IMR-90 (cell line): ENCODE results near the gene PSPH. TPM values are rescaled to one million over a fixed set of nuclear protein-coding genes. Genes with fewer than 3 reads are reported as not detected.

Source experiments
- ATAC-seq: fragments of 200-7000 bp; cut with Tn5 transposase; 2 replicates; pipeline ENCODE4 v1.9.1; 2020; ENCODE audit warnings: low read depth, mild to moderate bottlenecking, moderate library complexity
- BruUV-seq: library from RNA; stranded (reverse); fragments of 400-500 nt; replicated peaks from 2 replicates; lab custom pipeline; 2021; lab: Mats Ljungman, UMichigan
- CTCF ChIA-PET: fragments of 300-600 bp; formaldehyde crosslinking; extraction: SDS; loops from one replicate; lab custom pipeline; 2021; ENCODE audit warnings: antibody characterized with exemption; lab: Yijun Ruan, JAX
- POLR2A ChIA-PET: fragments of 300-600 bp; sonication (Branson Sonifier 250); formaldehyde crosslinking; loops from one replicate; lab custom pipeline; 2022; ENCODE audit warnings: antibody characterized with exemption; ENCODE audit not compliant: unreplicated experiment; lab: Charles Lee
- DNase-seq: peaks from one replicate; pipeline ENCODE4 v3.0.0; 2013
- H2AFZ ChIP-seq: replicated peaks from 2 replicates; pipeline ENCODE3; 2013; ENCODE audit warnings: low read length, mild to moderate bottlenecking; ENCODE audit not compliant: poor library complexity
- H2AK5ac ChIP-seq: 2 replicates; pipeline ENCODE4 v1.6.1; 2013; ENCODE audit warnings: low read depth, low read length, inconsistent platforms
- H2AK9ac ChIP-seq: replicated peaks from 2 replicates; pipeline ENCODE3; 2013; ENCODE audit warnings: mild to moderate bottlenecking, low read depth, low read length, moderate library complexity; ENCODE audit not compliant: poor library complexity
- H2BK120ac ChIP-seq: 2 replicates; pipeline ENCODE4 v1.6.1; 2013; ENCODE audit warnings: low read depth, low read length, inconsistent platforms
- H2BK15ac ChIP-seq: 3 replicates; pipeline ENCODE4 v1.6.1; 2013; ENCODE audit warnings: low read depth, low read length, inconsistent platforms
- H2BK20ac ChIP-seq: 2 replicates; pipeline ENCODE4 v1.6.1; 2013; ENCODE audit warnings: low read depth, mild to moderate bottlenecking, inconsistent platforms, low read length, moderate library complexity
- H2BK5ac ChIP-seq: 2 replicates; pipeline ENCODE4 v1.6.1; 2013; ENCODE audit warnings: mild to moderate bottlenecking, low read depth, low read length, inconsistent platforms; ENCODE audit not compliant: poor library complexity, severe bottlenecking
- H3K14ac ChIP-seq: replicated peaks from 2 replicates; pipeline ENCODE4 v1.6.1; 2013; ENCODE audit warnings: low read depth, low read length, inconsistent platforms
- H3K18ac ChIP-seq: 2 replicates; pipeline ENCODE4 v1.6.1; 2013; ENCODE audit warnings: low read depth, low read length, control low read depth
- H3K23ac ChIP-seq: 2 replicates; pipeline ENCODE4 v1.6.1; 2013; ENCODE audit warnings: low read depth, low read length, inconsistent platforms
- H3K27ac ChIP-seq: 2 replicates; pipeline ENCODE4 v1.5.1; 2013; ENCODE audit warnings: mild to moderate bottlenecking, control low read depth, low read length; ENCODE audit not compliant: insufficient read depth
- H3K27me3 ChIP-seq: 2 replicates; pipeline ENCODE4 v1.6.1; 2013; ENCODE audit warnings: low read length; ENCODE audit not compliant: control insufficient read depth, insufficient read depth
- H3K36me3 ChIP-seq: 2 replicates; pipeline ENCODE4 v1.6.1; 2013; ENCODE audit warnings: low read length, mixed read lengths; ENCODE audit not compliant: control insufficient read depth, insufficient read depth
- H3K4ac ChIP-seq: 2 replicates; pipeline ENCODE4 v1.6.1; 2013; ENCODE audit warnings: low read depth, low read length, inconsistent platforms
- H3K4me1 ChIP-seq: 2 replicates; pipeline ENCODE4 v1.6.1; 2013; ENCODE audit warnings: low read length, mixed read lengths; ENCODE audit not compliant: control insufficient read depth, insufficient read depth
- H3K4me2 ChIP-seq: 2 replicates; pipeline ENCODE4 v1.6.1; 2013; ENCODE audit warnings: low read depth, mild to moderate bottlenecking, control low read depth, low read length, moderate library complexity
- H3K4me3 ChIP-seq: 2 replicates; pipeline ENCODE4 v1.5.1; 2013; ENCODE audit warnings: low read depth, mild to moderate bottlenecking, control low read depth, low read length, moderate library complexity; ENCODE audit not compliant: insufficient read depth
- H3K56ac ChIP-seq: 2 replicates; pipeline ENCODE4 v1.6.1; 2013; ENCODE audit warnings: low read length, inconsistent platforms; ENCODE audit not compliant: insufficient read depth; ENCODE audit errors: extremely low read depth
- H3K79me1 ChIP-seq, 2 experiments: 2 replicates each; pipeline ENCODE4 v1.6.1; 2013; ENCODE audit warnings: low read length in 2 of 2, inconsistent platforms in 1 of 2, low read depth in 1 of 2
- H3K9ac ChIP-seq: 2 replicates; pipeline ENCODE4 v1.6.1; 2013; ENCODE audit warnings: low read depth, low read length, control low read depth
- H3K9me1 ChIP-seq: 2 replicates; pipeline ENCODE4 v1.6.1; 2013; ENCODE audit warnings: low read length, inconsistent platforms; ENCODE audit not compliant: insufficient read depth
- H3K9me3 ChIP-seq: 2 replicates; pipeline ENCODE4 v1.6.1; 2013; ENCODE audit warnings: low read length; ENCODE audit not compliant: control insufficient read depth, insufficient read depth
- H4K20me1 ChIP-seq: 2 replicates; pipeline ENCODE4 v1.6.1; 2013; ENCODE audit warnings: low read length, inconsistent platforms; ENCODE audit not compliant: insufficient read depth
- H4K5ac ChIP-seq: 2 replicates; pipeline ENCODE4 v1.6.1; 2013; ENCODE audit warnings: mild to moderate bottlenecking, low read depth, low read length, control low read depth
- H4K8ac ChIP-seq, 2 experiments: 2 replicates each; pipeline ENCODE4 v1.6.1; 2013; ENCODE audit warnings: low read depth in 2 of 2, low read length in 2 of 2, control low read depth in 1 of 2, inconsistent platforms in 1 of 2
- H4K91ac ChIP-seq: 2 replicates; pipeline ENCODE4 v1.6.1; 2013; ENCODE audit warnings: low read depth, low read length, inconsistent platforms; ENCODE audit not compliant: insufficient read depth
- CEBPB ChIP-seq: IDR thresholded peaks from 2 replicates; pipeline ENCODE4 v1.6.1; 2012; ENCODE audit warnings: low read depth, low read length, improper control_type of control experiment
- FOS ChIP-seq: fragments of 150-350 bp; IDR thresholded peaks from 2 replicates; pipeline ENCODE4 v1.6.1; 2016; ENCODE audit warnings: low read depth, low read length
- RCOR1 ChIP-seq: IDR thresholded peaks from 2 replicates; pipeline ENCODE4 v1.6.1; 2012; ENCODE audit warnings: mild to moderate bottlenecking, low read length, improper control_type of control experiment; ENCODE audit not compliant: insufficient replicate concordance
- WGBS, 2 experiments: methylation state at CpG; one replicate each; pipeline versions ENCODE4 v1.1.5 to v1.1.7; 2013; ENCODE audit warnings: missing lambda C conversion rate in 2 of 2; ENCODE audit not compliant: insufficient read length in 1 of 2; ENCODE audit errors: extremely low coverage in 2 of 2; 5-methylcytosine and 5-hydroxymethylcytosine counted together
- dilution Hi-C: fragments of 300-500 bp; cut with HindIII; formaldehyde crosslinking; loops from one replicate; pipeline ENCODE4 v1.14.3; 2018; ENCODE audit warnings: low sequenced_read_pairs; ENCODE audit not compliant: unreplicated experiment
- in situ Hi-C: fragments of 300-500 bp; cut with MboI; formaldehyde crosslinking; loops from 3 replicates; pipeline ENCODE4 v1.14.3; 2019; ENCODE audit warnings: low sequenced_read_pairs, inconsistent platforms, mixed read lengths
- intact Hi-C: fragments of 100-400 bp; cut with micrococcal nuclease; formaldehyde crosslinking; loops from 2 replicates; pipeline ENCODE4 v1.10.0; 2022
- polyA plus RNA-seq, 3 experiments: library from polyadenylated mRNA; depleted of rRNA; stranded (reverse); fragments of >200 nt; gene quantifications; 2 replicates each; pipeline ENCODE4 v1.2.3, GENCODE V29; 2012; ENCODE audit warnings: low replicate concordance in 1 of 3
- total RNA-seq: library from RNA; depleted of rRNA; stranded (reverse); fragments of >200 nt; gene quantifications from 2 replicates; pipeline ENCODE4 v1.2.3, GENCODE V29; 2012

PSPH gene
- total and polyA plus RNA-seq, 2 of the 4 experiments (the other 2 are of a cell fraction), result 31.8 to 48.4 TPM

GRCh38 chr7:56091591-56091990 lies 40.3 kb upstream of the PSPH start:
- ATAC-seq, result no peak
- Histone ChIP-seq H2AK9ac (no peak overlapping the region), H3K14ac (no peak overlapping the region), H2AK5ac (no peak overlapping the region), H2BK20ac (no peak overlapping the region), H3K9me3 (no peaks in the 10 kb centered on the region), H3K27ac (no peak overlapping the region), H3K4me1 (peaks cover 7% of the 10 kb centered on the region), H3K18ac (no peak overlapping the region), H3K79me1 (no peaks in the 10 kb centered on the region), H3K36me3 (peaks cover 10% of the 10 kb centered on the region; the same call in 1 of the 2 replicates), H4K5ac (no peak overlapping the region), H3K27me3 (no peaks in the 10 kb centered on the region), H4K20me1 (peaks cover 7% of the 10 kb centered on the region; the same call in 1 of the 2 replicates), H3K4me3 (no peak overlapping the region), H2BK120ac (no peak overlapping the region), H3K23ac (no peak overlapping the region), H3K56ac (no peak overlapping the region), H4K91ac (no peak overlapping the region), H3K4me2 (no peak overlapping the region), H3K9me1 (no peaks in the 10 kb centered on the region; the same call in 1 of the 2 replicates), H2AFZ (no peak overlapping the region), H4K8ac (no peak overlapping the region), H3K4ac (no peak overlapping the region), H2BK15ac (no peak overlapping the region), H3K9ac (no peak overlapping the region), H2BK5ac (no peak overlapping the region)
- intact Hi-C loops, result no loop called here
- BruUV-seq, result no TSS peak
- TF ChIP-seq FOS (no peak), CEBPB (no peak), RCOR1 (no peak)
- 40% methylated on average over 1 of the region's 3 CpGs; no CpG with 5 or more reads in 1 of the 2 experiments for WGBS, 2 experiments
- in situ Hi-C loops, result loop anchor here (25.0 kb wide), 2 partner anchors 804 to 1329 kb away; partner anchors contain the start of gene SEC61G
- ChIA-PET POLR2A (no interaction called here), CTCF (interaction anchor here (2.1 kb wide), 1 partner anchor 13 kb away, joined by 6 read pairs; no protein-coding TSS in a partner anchor)
- DNase-seq, result no peak
- dilution Hi-C loops, result no loop called here
